HT-29 (cell line): ENCODE data around the gene TYMS. TPM values are rescaled to one million over a fixed set of nuclear protein-coding genes. Genes with fewer than 3 reads are reported as not detected.
A peak's percentile ranks its signal among the peaks of the same experiment; 100 is the strongest.

Source experiments
- DNase-seq: peaks from one replicate; pipeline ENCODE4 v3.0.0-alpha.2; 2015; ENCODE audit warnings: low spot score
- total RNA-seq: library from RNA; depleted of rRNA; stranded (reverse); fragments of >200 nt; shearing (Covaris generic); gene quantifications from 2 replicates; pipeline ENCODE4 v1.2.3, GENCODE V29; 2014; rRNA removed

The TYMS gene
- total RNA-seq = 49.2 and 56.4 TPM in 2 replicates

- peak; percentile 94 for DNase-seq
These were observed at the start of gene TYMS for GRCh38 chr18:657311-658000. Gene TYMS (plus strand): TSS chr18:657653. CDS start chr18:657743, 90 bp downstream.

DNA sequence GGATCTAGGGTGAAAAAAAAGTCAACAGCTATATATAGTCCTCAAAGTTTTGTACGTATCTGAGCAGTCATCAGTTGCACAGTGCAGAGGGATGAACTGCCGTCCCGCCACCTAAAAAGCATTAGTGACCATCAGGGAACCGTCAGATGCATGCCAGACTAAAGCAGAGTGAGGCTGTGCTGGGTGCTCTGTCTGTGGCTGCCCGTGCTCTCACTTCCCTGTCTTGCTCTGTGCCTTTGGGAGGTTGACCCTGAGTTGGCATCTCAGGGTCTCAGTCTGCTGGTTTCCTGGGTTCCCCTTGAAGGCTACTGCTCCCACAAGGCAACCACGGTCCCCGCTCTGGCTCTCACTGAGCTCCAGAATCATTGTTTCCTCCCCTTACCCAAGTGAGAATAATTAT, 49.5 kb upstream of the TYMS start:
- DNase-seq = no peak

- no peak for DNase-seq
These were observed 47.1 kb upstream of the TYMS start for GRCh38 chr18:610214-610928.

DNA sequence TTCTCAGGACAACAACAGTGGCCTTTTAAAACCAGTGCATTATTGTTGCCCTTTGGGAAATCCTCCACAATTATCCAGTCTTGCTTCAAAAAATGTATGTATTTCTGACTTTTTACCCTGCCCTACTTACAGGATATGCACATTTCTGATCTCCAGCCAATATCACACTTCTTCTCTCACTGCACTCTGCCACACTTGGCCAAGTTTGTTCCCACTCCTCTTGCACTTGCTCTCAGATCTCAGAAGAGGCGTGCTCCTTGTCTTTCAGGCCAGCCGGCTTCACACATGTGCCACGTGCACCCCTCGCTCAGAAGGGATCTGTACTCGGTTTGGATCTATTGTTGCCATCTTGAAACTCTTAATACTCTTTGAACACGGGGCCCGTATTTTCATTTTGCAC, 45.3 kb upstream of the TYMS start:
- no peak for DNase-seq

DNA sequence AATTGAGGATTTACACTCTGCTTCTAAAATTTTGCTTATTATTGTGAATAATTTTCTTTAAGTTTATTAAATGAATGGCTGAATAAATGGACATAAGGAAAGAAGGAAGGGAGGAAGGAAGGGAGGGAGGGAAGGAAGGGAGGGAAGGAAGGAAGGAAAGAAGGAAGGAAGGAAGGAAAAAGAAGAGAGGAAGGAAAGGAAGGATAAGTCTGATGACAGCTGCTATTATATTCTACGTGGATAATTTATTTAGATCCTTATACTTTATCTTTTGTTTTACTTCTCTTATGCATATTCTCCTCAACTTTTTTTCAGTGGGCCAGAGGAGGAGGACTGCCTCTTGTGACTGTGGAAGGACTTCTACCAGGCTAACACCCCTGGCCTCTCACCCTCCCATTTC, 43.3 kb upstream of the TYMS start:
- no peak for DNase-seq

- no peak for DNase-seq
These were observed 42.3 kb upstream of the TYMS start for GRCh38 chr18:615092-615521.

DNA sequence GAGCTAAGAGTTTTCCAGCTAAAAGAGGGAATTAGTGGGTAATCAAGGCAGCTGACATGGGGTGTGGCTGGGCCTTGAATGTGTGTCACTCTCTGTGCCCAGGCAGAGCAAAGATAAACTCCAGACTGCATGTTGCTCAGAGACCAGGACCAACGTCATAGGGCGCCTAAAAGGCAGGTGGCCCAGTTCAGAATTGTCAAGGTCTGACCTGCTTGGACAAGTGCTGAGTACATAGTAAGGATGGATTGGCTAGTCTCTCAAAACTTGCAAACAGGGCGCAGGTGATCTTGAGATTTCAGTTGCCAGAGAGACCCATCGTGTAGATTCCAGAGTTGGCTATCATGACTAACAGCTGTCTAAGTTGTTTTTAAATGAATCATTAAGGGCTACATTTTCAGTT, 41.7 kb upstream of the TYMS start:
- no peak for DNase-seq

- DNase-seq = peak; percentile 62
These were observed 41.0 kb upstream of the TYMS start for GRCh38 chr18:616380-616995.

DNA sequence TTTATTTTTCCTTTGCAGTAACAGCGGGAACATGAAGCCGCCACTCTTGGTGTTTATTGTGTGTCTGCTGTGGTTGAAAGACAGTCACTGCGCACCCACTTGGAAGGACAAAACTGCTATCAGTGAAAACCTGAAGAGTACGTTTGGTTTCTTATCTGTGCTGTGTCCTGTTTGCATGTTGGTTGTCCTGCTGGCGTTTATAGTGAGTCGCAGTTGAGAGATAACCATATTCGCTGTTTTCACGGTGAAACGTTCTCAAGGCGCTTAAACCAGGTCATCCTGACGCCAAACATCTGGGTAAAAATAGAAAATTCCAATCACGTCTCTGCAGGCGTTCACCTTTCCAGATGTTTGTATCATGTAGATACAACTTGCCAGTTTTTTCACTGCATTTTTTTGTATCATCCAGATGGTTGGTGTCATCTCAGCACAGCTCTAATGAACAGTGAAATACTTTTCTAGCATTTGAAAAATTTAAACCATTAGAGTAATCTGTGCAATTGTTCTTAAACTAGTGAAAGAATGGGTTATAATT, 39.4 kb upstream of the TYMS start:
- no peak for DNase-seq

DNA sequence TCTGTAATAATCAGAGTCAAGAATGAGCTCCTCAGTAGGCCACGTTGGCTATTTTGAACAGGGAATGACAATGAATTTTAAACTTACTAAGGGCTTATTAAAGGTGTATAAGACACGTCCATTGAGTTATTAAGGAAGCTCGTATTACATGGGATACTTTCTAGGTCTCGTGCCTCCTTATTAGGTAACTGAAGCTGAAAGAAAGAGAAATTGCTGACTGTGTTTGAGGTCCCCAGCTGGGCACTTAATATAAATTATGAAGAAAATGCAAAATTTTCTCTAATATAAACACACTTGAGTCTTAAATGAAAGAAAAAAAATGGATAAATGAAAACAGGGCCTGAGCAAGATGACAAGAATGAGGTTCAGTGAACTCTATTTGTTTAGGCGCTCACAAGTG, 38.8 kb upstream of the TYMS start:
- DNase-seq = no peak

DNA sequence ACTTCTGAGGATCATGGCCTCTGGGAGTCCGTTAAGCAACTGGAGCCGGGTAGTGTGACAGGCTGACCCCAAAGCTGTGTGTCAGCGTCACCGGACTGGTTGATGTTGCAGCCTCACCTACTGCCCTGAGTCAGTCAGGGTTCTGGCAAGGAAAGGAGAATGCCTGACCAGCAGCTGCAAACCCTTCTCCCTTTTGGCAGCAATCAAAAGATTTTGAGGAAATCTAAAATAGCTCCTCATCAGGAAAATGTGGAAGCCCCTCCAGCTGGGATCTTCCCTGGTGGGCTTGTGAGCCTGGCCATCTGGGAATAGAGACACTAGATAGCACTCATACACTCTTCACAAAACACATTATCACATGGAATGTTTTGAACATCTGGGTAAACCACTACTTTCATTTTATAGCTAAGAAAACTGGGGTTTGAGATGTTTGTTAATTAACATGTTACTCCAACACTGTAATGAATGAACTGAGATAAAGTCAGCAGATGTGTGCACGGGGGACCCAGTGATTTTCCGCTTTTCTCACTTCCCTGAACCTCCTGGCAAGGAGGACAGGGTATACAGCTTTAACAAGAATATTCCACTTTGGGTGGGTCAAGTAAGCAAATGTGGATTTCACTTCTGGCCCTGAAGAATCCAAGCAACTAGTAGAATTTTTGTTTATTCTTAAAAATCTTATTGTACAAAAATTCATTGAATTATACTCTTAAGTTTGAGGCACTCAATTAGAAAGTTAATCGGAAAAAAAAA, 36.0 kb upstream of the TYMS start:
- DNase-seq = no peak

DNA sequence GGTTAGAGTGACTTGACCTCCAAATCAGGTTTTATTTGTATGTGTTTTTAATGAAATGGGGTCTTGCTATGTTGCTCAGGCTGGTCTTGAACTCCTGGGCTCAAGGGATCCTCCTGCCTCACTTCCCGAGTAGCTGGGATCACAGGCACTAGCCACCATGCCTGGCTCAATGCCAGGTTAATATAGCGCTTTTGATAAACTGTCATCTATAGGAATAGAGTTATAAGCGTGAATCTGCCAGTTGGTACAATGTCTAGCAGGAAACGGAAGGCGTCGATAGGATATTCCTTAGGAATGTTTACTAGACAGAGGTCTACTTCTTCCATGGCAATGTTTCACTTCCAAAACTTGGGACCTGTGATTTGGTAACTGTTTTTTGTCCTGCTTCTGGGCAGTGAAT, 35.2 kb upstream of the TYMS start:
- no peak for DNase-seq

DNA sequence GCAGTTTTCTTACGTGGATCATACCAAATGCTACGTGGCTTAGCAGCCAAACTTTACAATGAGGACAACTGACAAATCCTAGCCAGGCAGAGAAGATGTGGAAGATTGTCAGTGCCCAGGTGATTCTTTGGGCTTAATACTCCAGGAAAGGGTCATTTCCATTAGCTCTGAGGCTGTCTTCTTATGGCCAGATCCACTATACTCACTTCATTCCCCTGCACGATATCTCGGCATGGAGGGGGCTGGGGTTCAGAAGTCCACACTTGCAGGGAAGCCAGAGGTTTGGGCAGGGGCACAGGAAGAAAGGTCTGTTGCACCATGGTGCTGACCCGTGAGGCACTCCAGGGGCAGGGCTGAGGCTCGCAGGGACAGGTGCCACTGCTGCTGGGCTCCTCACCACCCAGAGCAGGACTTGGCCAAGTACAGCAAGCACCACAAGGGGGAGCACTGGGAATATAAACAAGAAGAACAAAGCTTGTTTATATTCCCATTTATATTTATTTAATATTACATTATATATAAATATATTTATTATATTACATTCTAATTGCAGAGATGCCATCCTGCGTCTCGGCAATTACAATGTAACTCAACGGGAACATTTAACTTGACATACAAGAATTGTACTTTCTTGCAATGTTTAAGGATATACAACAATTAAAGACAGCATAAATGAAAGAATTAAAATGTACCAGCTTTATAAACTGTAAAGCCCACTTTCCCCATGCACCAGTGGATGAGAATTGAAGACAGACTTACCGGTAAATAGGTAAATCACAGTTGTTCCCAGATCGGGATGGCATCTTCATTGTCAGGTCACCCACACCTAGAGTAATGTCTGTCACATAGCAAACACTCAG, 33.5 kb upstream of the TYMS start:
- DNase-seq = peak; percentile 86

GRCh38 chr18:627231-627630, 30.2 kb upstream of the TYMS start:
- no peak for DNase-seq

- no peak for DNase-seq
These were observed 27.9 kb upstream of the TYMS start for GRCh38 chr18:629269-630150.

- no peak for DNase-seq
These were observed 25.9 kb upstream of the TYMS start for GRCh38 chr18:631560-631959.

DNA sequence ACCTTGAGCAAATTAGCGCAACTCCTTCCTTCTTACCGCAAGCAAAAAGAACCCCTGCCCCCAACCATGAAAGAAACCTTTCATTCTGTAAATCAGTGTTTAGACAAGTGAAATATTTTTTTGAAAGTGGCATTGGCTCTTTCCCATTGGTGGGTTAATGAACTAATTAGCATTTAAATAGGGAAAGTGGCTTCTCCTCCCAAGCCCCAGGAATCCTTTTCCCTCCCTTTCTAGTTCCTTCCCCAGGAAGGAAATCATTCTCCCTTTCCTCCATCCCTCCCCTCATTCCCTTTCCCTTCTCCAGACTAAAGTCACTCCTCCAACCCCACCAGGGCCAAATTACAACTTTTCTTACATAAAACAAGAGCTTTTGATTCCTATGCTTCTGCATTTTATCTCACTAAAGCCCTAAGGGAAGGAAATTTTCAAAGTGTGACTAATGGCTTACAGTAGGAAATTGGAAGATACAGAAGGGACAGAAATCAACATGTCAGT, 22.9 kb upstream of the TYMS start:
- no peak for DNase-seq

- no peak for DNase-seq
These were observed 22.3 kb upstream of the TYMS start for GRCh38 chr18:635171-635570.

GRCh38 chr18:641224-641623, 16.2 kb upstream of the TYMS start:
- no peak for DNase-seq
